SK-N-SH treated with all-trans-retinoic acid at 6 μM for 48 hours (cell line): Measurements from ENCODE around the gene BRME1.

Experiments used
- ATAC-seq: fragments of 200-7000 bp; cut with Tn5 transposase; 3 replicates; pipeline ENCODE4 v1.9.1; 2020; ENCODE audit warnings: mild to moderate bottlenecking, moderate library complexity
- ARNTL ChIP-seq: fragments of 450-650 bp; formaldehyde crosslinking; IDR thresholded peaks from 2 replicates; pipeline ENCODE4 v1.5.0; 2020; ENCODE audit warnings: low read depth, mild to moderate bottlenecking, moderate library complexity, borderline replicate concordance
- BACH2 ChIP-seq: fragments of 250-450 bp; sonication (Bioruptor Pico); IDR thresholded peaks from 2 replicates; pipeline ENCODE4 v1.9.0; 2021; ENCODE audit warnings: mild to moderate bottlenecking, borderline replicate concordance
- CREB5 ChIP-seq: fragments of 250-450 bp; sonication (Bioruptor Pico); IDR thresholded peaks from 2 replicates; pipeline ENCODE4 v1.5.1; 2020; ENCODE audit warnings: low read depth, mild to moderate bottlenecking, moderate library complexity
- CSDC2 ChIP-seq: fragments of 250-450 bp; sonication (Bioruptor Pico); IDR thresholded peaks from 2 replicates; pipeline ENCODE4 v1.5.0; 2020; ENCODE audit warnings: mild to moderate bottlenecking, moderate library complexity
- CSRNP3 ChIP-seq: fragments of 250-450 bp; sonication (Bioruptor Pico); IDR thresholded peaks from 2 replicates; pipeline ENCODE4 v1.5.1; 2021; ENCODE audit warnings: mild to moderate bottlenecking, moderate library complexity
- ESRRG ChIP-seq: fragments of 250-450 bp; sonication (Bioruptor Pico); IDR thresholded peaks from 2 replicates; pipeline ENCODE4 v1.6.1; 2021; ENCODE audit warnings: mild to moderate bottlenecking
- GLIS3 ChIP-seq: fragments of 250-450 bp; sonication (Bioruptor Pico); IDR thresholded peaks from 2 replicates; pipeline ENCODE4 v1.5.0; 2020; ENCODE audit warnings: mild to moderate bottlenecking, moderate library complexity
- ISL1 ChIP-seq: fragments of 250-450 bp; sonication (Bioruptor Pico); IDR thresholded peaks from 2 replicates; pipeline ENCODE4 v2.1.2; 2022; ENCODE audit warnings: mild to moderate bottlenecking, moderate library complexity
- OSR1 ChIP-seq: fragments of 250-450 bp; sonication (Bioruptor Pico); IDR thresholded peaks from 2 replicates; pipeline ENCODE4 v1.8.0; 2022; ENCODE audit warnings: moderate library complexity, mild to moderate bottlenecking, inconsistent platforms
- PATZ1 ChIP-seq: fragments of 250-450 bp; sonication (Bioruptor Pico); IDR thresholded peaks from 2 replicates; pipeline ENCODE4 v1.8.0; 2020; ENCODE audit warnings: mild to moderate bottlenecking, moderate library complexity, borderline replicate concordance
- PPARA ChIP-seq: fragments of 250-450 bp; sonication (Bioruptor Pico); IDR thresholded peaks from 2 replicates; pipeline ENCODE4 v1.5.0; 2020; ENCODE audit warnings: mild to moderate bottlenecking, borderline replicate concordance
- RARB ChIP-seq: fragments of 250-450 bp; sonication (Bioruptor Pico); IDR thresholded peaks from 2 replicates; pipeline ENCODE4 v1.8.0; 2021; ENCODE audit warnings: mild to moderate bottlenecking, moderate library complexity
- SNAI2 ChIP-seq: fragments of 250-450 bp; sonication (Bioruptor Pico); IDR thresholded peaks from 2 replicates; pipeline ENCODE4 v1.5.0; 2020; ENCODE audit warnings: mild to moderate bottlenecking, moderate library complexity
- TCF4 ChIP-seq: fragments of 250-450 bp; sonication (Bioruptor Pico); IDR thresholded peaks from 2 replicates; pipeline ENCODE4 v1.8.0; 2021; ENCODE audit warnings: mild to moderate bottlenecking, moderate library complexity, borderline replicate concordance
- TOX ChIP-seq: fragments of 250-450 bp; sonication (Bioruptor Pico); IDR thresholded peaks from 2 replicates; pipeline ENCODE4 v1.8.0; 2021; ENCODE audit warnings: mild to moderate bottlenecking, moderate library complexity, borderline replicate concordance
- ZC3H10 ChIP-seq: fragments of 250-450 bp; sonication (Bioruptor Pico); IDR thresholded peaks from 2 replicates; pipeline ENCODE4 v1.5.1; 2021; ENCODE audit warnings: mild to moderate bottlenecking, moderate library complexity
- ZFP3 ChIP-seq: fragments of 250-450 bp; sonication (Bioruptor Pico); IDR thresholded peaks from 2 replicates; pipeline ENCODE4 v1.5.0; 2020; ENCODE audit warnings: mild to moderate bottlenecking, moderate library complexity
- ZFP30 ChIP-seq: fragments of 450-650 bp; formaldehyde crosslinking; IDR thresholded peaks from 2 replicates; pipeline ENCODE4 v1.5.0; 2022; ENCODE audit warnings: mild to moderate bottlenecking, moderate library complexity
- ZNF565 ChIP-seq: fragments of 450-650 bp; formaldehyde crosslinking; conservative IDR thresholded peaks from 2 replicates; pipeline ENCODE4 v1.5.0; 2020; ENCODE audit warnings: low read depth, mild to moderate bottlenecking, moderate library complexity
- ZNF70 ChIP-seq: fragments of 450-650 bp; formaldehyde crosslinking; IDR thresholded peaks from 2 replicates; pipeline ENCODE4 v1.5.0; 2020; ENCODE audit warnings: mild to moderate bottlenecking, moderate library complexity
- ZNF8 ChIP-seq: fragments of 450-650 bp; formaldehyde crosslinking; IDR thresholded peaks from 2 replicates; pipeline ENCODE4 v1.5.0; 2020; ENCODE audit warnings: mild to moderate bottlenecking, moderate library complexity
- TF ChIP-seq, protein P1 (sequence below): fragments of 250-450 bp; sonication (Bioruptor Pico); IDR thresholded peaks from 2 replicates; pipeline ENCODE4 v1.8.0; 2021; ENCODE audit warnings: low read depth, mild to moderate bottlenecking, moderate library complexity, borderline replicate concordance
- TF ChIP-seq, protein P2 (sequence below): fragments of 250-450 bp; sonication (Bioruptor Pico); IDR thresholded peaks from 2 replicates; pipeline ENCODE4 v1.5.0; 2020; ENCODE audit warnings: mild to moderate bottlenecking, moderate library complexity

The BRME1 gene

GRCh38 chr19:13846557-13847406 lies 59.1 kb downstream of the BRME1 start:
- no peak for TF ChIP-seq OSR1 (CRISPR knock-in tag)
- TF ChIP-seq ZNF565, result no peak
- TF ChIP-seq TOX (CRISPR knock-in tag), result no peak
- TF ChIP-seq ZFP30, result no peak
- peak; percentile 26; the same call in 1 of the 2 replicates for TF ChIP-seq CSDC2 (CRISPR knock-in tag)
- TF ChIP-seq ZNF70, result no peak
- no peak for TF ChIP-seq GLIS3 (CRISPR knock-in tag)
- 0 out of 2 replicates have a peak, but pooled peaks have one; percentile 7 for TF ChIP-seq ISL1 (CRISPR knock-in tag)
- TF ChIP-seq ZC3H10 (CRISPR knock-in tag), result no peak
- TF ChIP-seq, protein P1, sequence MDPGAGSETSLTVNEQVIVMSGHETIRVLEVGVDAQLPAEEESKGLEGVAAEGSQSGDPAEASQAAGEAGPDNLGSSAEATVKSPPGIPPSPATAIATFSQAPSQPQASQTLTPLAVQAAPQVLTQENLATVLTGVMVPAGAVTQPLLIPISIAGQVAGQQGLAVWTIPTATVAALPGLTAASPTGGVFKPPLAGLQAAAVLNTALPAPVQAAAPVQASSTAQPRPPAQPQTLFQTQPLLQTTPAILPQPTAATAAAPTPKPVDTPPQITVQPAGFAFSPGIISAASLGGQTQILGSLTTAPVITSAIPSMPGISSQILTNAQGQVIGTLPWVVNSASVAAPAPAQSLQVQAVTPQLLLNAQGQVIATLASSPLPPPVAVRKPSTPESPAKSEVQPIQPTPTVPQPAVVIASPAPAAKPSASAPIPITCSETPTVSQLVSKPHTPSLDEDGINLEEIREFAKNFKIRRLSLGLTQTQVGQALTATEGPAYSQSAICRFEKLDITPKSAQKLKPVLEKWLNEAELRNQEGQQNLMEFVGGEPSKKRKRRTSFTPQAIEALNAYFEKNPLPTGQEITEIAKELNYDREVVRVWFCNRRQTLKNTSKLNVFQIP, result no peak
- no peak; the same call in 1 of the 2 replicates for TF ChIP-seq TCF4 (CRISPR knock-in tag)
- 0 out of 2 replicates have a peak, but pooled peaks have one; percentile 32 for TF ChIP-seq ZFP3
- no peak for TF ChIP-seq ESRRG
- TF ChIP-seq, protein P2, sequence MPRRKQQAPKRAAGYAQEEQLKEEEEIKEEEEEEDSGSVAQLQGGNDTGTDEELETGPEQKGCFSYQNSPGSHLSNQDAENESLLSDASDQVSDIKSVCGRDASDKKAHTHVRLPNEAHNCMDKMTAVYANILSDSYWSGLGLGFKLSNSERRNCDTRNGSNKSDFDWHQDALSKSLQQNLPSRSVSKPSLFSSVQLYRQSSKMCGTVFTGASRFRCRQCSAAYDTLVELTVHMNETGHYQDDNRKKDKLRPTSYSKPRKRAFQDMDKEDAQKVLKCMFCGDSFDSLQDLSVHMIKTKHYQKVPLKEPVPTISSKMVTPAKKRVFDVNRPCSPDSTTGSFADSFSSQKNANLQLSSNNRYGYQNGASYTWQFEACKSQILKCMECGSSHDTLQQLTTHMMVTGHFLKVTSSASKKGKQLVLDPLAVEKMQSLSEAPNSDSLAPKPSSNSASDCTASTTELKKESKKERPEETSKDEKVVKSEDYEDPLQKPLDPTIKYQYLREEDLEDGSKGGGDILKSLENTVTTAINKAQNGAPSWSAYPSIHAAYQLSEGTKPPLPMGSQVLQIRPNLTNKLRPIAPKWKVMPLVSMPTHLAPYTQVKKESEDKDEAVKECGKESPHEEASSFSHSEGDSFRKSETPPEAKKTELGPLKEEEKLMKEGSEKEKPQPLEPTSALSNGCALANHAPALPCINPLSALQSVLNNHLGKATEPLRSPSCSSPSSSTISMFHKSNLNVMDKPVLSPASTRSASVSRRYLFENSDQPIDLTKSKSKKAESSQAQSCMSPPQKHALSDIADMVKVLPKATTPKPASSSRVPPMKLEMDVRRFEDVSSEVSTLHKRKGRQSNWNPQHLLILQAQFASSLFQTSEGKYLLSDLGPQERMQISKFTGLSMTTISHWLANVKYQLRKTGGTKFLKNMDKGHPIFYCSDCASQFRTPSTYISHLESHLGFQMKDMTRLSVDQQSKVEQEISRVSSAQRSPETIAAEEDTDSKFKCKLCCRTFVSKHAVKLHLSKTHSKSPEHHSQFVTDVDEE, result no peak; the same call in none of the 2 replicates
- TF ChIP-seq BACH2 (CRISPR knock-in tag), result no peak
- TF ChIP-seq PPARA (CRISPR knock-in tag), result no peak
- TF ChIP-seq CREB5, result peak; percentile 49; the same call in 1 of the 2 replicates
- TF ChIP-seq ZNF8 (CRISPR knock-in tag), result no peak
- TF ChIP-seq RARB (CRISPR knock-in tag), result no peak
- peak; percentile 88 for TF ChIP-seq PATZ1
- TF ChIP-seq ARNTL, result no peak
- no peak for TF ChIP-seq CSRNP3 (CRISPR knock-in tag)
- no peak for TF ChIP-seq SNAI2 (CRISPR knock-in tag)
- ATAC-seq, result peak; percentile 42

- no peak for TF ChIP-seq ISL1 (CRISPR knock-in tag)
- no peak for TF ChIP-seq ZNF565
- TF ChIP-seq GLIS3 (CRISPR knock-in tag), result no peak
- ATAC-seq, result no peak
These were observed 61.7 kb downstream of the BRME1 start for GRCh38 chr19:13844130-13844631.
